Kidney (tissue), 14 donors: ENCODE results near the gene TAF3. TPM values are rescaled to one million over a fixed set of nuclear protein-coding genes. Genes with fewer than 3 reads are reported as not detected.
A peak's percentile ranks its signal among the peaks of the same experiment; 100 is the strongest.

Source experiments
- DNase-seq, 5 donors: peaks; one replicate each; pipeline ENCODE4 v3.0.0-alpha.2; 2013 to 2020
- FAIRE-seq: peaks from 2 replicates; lab custom pipeline; 2012; peaks lifted over from hg19 to GRCh38; lab: Jason Lieb, UNC
- H3K27ac ChIP-seq, 2 donors: one replicate each; pipeline ENCODE4 v1.7.0; 2013; ENCODE audit warnings: low read depth in 2 of 2, low read length in 2 of 2, inconsistent platforms in 1 of 2
- H3K27me3 ChIP-seq: one replicate; pipeline ENCODE4 v1.7.1; 2013; ENCODE audit warnings: low read length, inconsistent platforms; ENCODE audit not compliant: control insufficient read depth, insufficient read depth
- H3K36me3 ChIP-seq, 3 donors: one replicate each; pipeline versions ENCODE4 v1.7.0 to v1.7.1; 2013; ENCODE audit warnings: low read length in 3 of 3, control low read depth in 1 of 3, inconsistent platforms in 1 of 3; ENCODE audit not compliant: insufficient read depth in 3 of 3, control insufficient read depth in 2 of 3
- H3K4me1 ChIP-seq, 3 donors: one replicate each; pipeline versions ENCODE4 v1.7.0 to v1.7.1; 2013; ENCODE audit warnings: low read length in 3 of 3, inconsistent platforms in 1 of 3, low read depth in 1 of 3; ENCODE audit not compliant: control insufficient read depth in 2 of 3, insufficient read depth in 2 of 3
- H3K4me3 ChIP-seq, 3 donors: one replicate each; pipeline versions ENCODE4 v1.7.0 to v1.8.1; 2013; ENCODE audit warnings: low read length in 3 of 3, control low read depth in 1 of 3, inconsistent platforms in 1 of 3
- H3K9ac ChIP-seq, 3 donors: one replicate each; pipeline versions ENCODE4 v1.7.0 to v1.7.1; 2013; ENCODE audit warnings: low read length in 3 of 3, control low read depth in 1 of 3, inconsistent platforms in 1 of 3
- H3K9me3 ChIP-seq, 3 donors: one replicate each; pipeline versions ENCODE4 v1.7.0 to v1.7.1; 2013; ENCODE audit warnings: low read length in 3 of 3, control low read depth in 1 of 3, inconsistent platforms in 1 of 3; ENCODE audit not compliant: control insufficient read depth in 2 of 3, insufficient read depth in 1 of 3
- CTCF ChIP-seq: IDR thresholded peaks from 3 replicates; pipeline ENCODE4 v1.5.1; 2012; ENCODE audit warnings: mild to moderate bottlenecking, moderate library complexity, borderline replicate concordance; ENCODE audit not compliant: insufficient read depth; ENCODE audit errors: extremely low read depth
- intact Hi-C: fragments of 100-400 bp; cut with DNase I; formaldehyde crosslinking; loops from one replicate; pipeline ENCODE4 v1.11.1; 2022
- polyA plus RNA-seq: library from polyadenylated mRNA; stranded (reverse); fragments of 350-450 nt; fragmentation: Illumina TruSeq; extraction: RNeasy Lipid Tissue Mini Kit (QIAGEN cat#74804); gene quantifications from one replicate; pipeline ENCODE4 v1.2.3, GENCODE V29; 2014; ENCODE audit warnings: low read depth, low replicate concordance; ENCODE audit not compliant: insufficient read depth
- total RNA-seq: library from RNA; stranded (reverse); fragmentation: NEBNext Ultra II Directional; extraction: Animal tissue kit (Norgen Biotek cat#: 25700); gene quantifications from one replicate; pipeline ENCODE4 v1.2.1, GENCODE V29; 2021
- donor health status: control.
- donor health status: control.
- donor health status: control.
- donor health status: control.
- donor health status: control.
- donor health status: DM: yes; HTN: yes; CAD: no.
- donor health status: Normal renal cell carcinoma (clear cell type).

TAF3 gene
- total and polyA plus RNA-seq, 2 donors from 2014 or later, result 4.0 to 8.7 TPM

DNA sequence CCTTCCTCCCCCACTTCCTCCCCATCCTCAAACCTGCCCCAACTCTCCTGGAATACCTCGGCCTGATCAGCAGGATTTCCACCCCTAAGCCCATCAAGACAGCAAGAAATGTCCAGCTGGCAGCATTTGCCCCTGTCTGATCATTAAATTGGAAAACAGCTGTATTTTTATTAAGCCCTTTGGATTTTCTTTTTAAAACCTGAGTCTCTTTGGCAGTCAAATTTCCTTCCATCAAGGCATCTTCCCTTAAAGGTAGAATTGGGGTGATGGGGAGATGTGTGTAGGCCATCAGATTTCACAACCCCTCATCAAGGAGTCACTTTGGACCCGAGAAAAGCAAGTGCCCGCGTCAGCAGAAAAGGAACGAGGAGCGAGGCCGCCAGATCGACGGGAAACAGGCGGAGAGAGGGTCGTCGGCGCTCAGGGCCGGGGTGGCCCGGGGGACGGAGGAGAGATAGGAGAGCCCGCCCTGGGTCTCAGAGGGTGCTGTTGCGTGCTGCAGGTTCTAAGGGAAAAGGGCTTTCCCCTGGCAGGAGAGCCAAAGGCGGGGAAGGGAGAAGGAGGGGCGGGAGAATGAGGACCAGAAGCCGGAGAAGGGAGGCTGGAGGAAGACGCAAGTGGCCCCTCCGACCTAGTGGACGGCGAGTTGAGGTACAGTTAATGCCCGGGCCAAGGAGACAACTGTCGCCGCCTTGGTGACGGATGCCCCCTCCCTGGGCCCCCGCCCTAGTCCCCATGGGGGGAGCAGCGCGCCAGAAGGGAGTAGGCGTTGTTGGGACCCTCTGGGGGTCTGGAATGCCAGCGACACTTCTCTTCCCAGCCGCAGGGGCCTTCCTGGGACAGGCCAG lies 224.6 kb downstream of the TAF3 start:
- H3K9me3 ChIP-seq, result no peaks in the 10 kb centered on the region
- peaks cover 83% of the 10 kb centered on the region for H3K27me3 ChIP-seq
- DNase-seq, result peak in 3 of 5 donors; percentile 17 to 54 (median 18)
- H3K27ac ChIP-seq, result peak overlapping the region in 1 of 2 donors; percentile 85
- H3K9ac ChIP-seq, result no peak overlapping the region
- H3K36me3 ChIP-seq, result no peaks in the 10 kb centered on the region
- intact Hi-C loops, result no loop called here
- no peak for TF ChIP-seq CTCF
- H3K4me3 ChIP-seq, result no peak overlapping the region
- FAIRE-seq, result no peak
- peaks cover 0 to 13% (median 0%) of the 10 kb centered on the region in 3 donors for H3K4me1 ChIP-seq

DNA sequence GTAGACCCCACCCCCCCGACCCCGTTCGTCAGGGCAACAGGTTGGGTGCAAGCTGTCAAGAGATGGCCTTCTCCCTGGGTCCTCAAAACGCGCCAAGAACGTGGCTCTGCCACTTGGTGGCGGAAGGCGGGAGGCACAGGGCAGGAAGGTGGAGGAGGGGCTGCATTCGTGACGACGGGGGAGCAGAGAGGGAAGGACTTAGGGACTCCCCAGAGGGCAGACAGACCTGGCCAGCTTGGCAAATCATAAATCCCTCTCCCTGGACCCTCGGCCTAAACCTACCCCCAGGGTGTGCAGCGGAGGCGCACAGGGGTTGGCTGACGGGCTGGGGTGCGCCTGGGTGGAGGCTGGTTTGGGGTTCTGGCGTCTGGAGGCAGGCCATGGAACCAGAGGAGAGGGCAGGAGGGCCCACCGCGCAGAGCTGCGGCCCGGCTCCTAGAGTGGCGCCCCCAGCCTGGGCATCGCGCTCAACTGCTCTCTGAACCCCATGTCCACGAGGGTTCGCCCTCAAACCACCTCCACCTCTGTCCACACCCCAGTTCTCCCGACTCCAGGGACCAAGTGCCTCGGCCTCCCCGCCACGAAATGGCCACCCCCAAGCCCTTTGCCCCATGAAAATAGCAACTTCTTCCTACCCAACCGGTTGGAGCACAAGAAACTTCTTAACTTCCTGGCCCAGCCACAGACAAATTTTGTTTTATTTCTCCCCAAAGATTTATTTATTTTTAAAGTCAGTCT lies 225.4 kb downstream of the TAF3 start:
- intact Hi-C loops, result no loop called here
- H3K9ac ChIP-seq, result no peak overlapping the region
- no peaks in the 10 kb centered on the region for H3K36me3 ChIP-seq
- H3K9me3 ChIP-seq, result no peaks in the 10 kb centered on the region
- H3K4me1 ChIP-seq, result peaks cover 0 to 13% (median 0%) of the 10 kb centered on the region in 3 donors
- no peak for TF ChIP-seq CTCF
- no peak for FAIRE-seq
- no peak overlapping the region for H3K4me3 ChIP-seq
- peak overlapping the region; percentile 67 to 85 for H3K27ac ChIP-seq
- peaks cover 80% of the 10 kb centered on the region for H3K27me3 ChIP-seq
- peak; percentile 52 to 84 (median 72) for DNase-seq

DNA sequence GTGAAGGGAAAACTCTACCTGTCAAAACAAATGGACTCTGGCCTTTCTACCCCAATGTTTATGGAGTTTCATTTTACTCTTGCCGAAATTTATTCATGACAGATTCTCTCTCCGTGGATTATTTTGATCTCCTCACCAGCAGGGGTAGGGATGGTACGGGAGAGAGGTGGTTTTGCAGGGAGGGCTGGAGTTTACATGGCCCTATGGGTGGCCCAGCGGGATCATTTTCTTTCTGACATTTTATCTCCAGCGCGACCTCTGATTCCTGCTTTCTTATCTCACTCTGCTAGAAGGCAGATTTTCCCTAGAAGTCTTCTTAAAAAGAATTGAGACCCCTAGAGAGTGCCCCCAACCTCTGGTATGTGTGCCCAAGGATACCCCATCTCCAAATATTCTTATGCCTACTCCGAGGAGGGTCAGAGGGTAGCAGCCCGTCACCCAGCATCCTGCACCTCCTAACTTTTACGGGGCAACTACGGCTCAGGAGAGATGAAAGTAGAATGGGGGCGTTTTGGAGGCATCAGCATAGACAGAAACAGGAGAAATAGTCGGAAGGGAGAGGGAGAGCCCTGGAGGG lies 226.1 kb downstream of the TAF3 start:
- H3K36me3 ChIP-seq, result no peaks in the 10 kb centered on the region
- H3K9me3 ChIP-seq, result no peaks in the 10 kb centered on the region
- peak overlapping the region; percentile 53 to 79 (median 59) for H3K4me3 ChIP-seq
- peak overlapping the region; percentile 21 to 64 (median 32) for H3K9ac ChIP-seq
- peaks cover 77% of the 10 kb centered on the region for H3K27me3 ChIP-seq
- peak overlapping the region; percentile 6 to 67 for H3K27ac ChIP-seq
- no peak for TF ChIP-seq CTCF
- intact Hi-C loops, result no loop called here
- peaks cover 0 to 13% (median 0%) of the 10 kb centered on the region in 3 donors for H3K4me1 ChIP-seq
- peak in 1 of 5 donors; percentile 22 for DNase-seq
- no peak for FAIRE-seq
